Gastroesophageal sphincter (tissue), 3 donors: ENCODE measurements around the gene AVP.

Experiments
- CTCF ChIP-seq, 4 experiments: fragments of 200-600 bp in 2 of 4; fragments of 450-650 bp in 2 of 4; sonication (generic) in 1 of 4; IDR thresholded peaks; one replicate each; pipeline ENCODE4 v1.5.1; 2017 to 2019; ENCODE audit warnings: antibody characterized with exemption in 4 of 4, mild to moderate bottlenecking in 2 of 4, moderate library complexity in 2 of 4
- POLR2AphosphoS5 ChIP-seq: sonication (generic); formaldehyde crosslinking; IDR thresholded peaks from one replicate; pipeline ENCODE4 v1.6.1; 2017; ENCODE audit warnings: antibody characterized with exemption

GRCh38 chr20:3047486-3048419, 36.8 kb downstream of the AVP start:
- TF ChIP-seq POLR2AphosphoS5 (no peak), CTCF (IDR thresholded peaks at IDR 0.05) (no peak)
